ENCODE measurements around the gene MTUS2.

MTUS2 gene

DNA sequence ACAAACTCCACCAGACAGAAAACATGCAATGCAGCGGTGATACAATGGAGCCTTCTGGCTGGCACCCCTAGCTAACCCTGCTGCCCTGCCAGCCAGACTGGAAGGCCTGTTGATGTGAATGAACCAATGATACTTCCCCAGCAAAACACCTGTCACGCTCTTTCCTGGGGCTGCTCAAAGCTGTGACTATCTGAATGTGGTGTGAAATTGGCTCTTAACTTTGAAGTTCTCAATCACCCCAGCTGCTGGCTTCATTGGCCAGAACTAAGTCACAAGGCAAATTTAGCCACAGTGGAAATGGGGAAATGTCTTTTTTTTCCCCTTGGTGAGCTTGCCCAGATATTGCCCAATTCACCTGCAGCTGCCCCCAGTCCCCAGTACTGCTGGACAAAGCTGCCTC is 628.0 kb downstream of the MTUS2 start:
- Histone ChIP-seq H4K20me1 (ENCODE audit: insufficient read depth, low read length) (no peaks in the 10 kb centered on the region), H3K4me2 (ENCODE audit: low read depth, low read length) (no peak overlapping the region), H3K9me3 (replicated peaks; ENCODE audit: insufficient read depth, low read length) (no peaks in the 10 kb centered on the region), H3K4me1 (ENCODE audit: low read length) (no peaks in the 10 kb centered on the region), H3F3A (ENCODE audit: insufficient read depth, low read length) (no peaks in the 10 kb centered on the region), H3K4me3 (ENCODE audit: low read length) (no peak overlapping the region), H3K27ac (ENCODE audit: low read length) (no peak overlapping the region), H3K9ac (ENCODE audit: low read length) (no peak overlapping the region), H3K9me2 (replicated peaks; ENCODE audit: insufficient read depth, low read length) (no peaks in the 10 kb centered on the region), H2AFZ (ENCODE audit: low read length) (no peak overlapping the region), H3K27me3 (replicated peaks; ENCODE audit: insufficient read depth, low read length) (no peaks in the 10 kb centered on the region), H3K79me2 (ENCODE audit: low read length) (no peaks in the 10 kb centered on the region), H3K36me3 (replicated peaks; ENCODE audit: insufficient read depth, low read length) (no peaks in the 10 kb centered on the region)
- no peak for DNase-seq
- no peak for TF ChIP-seq EZH2 (optimal IDR thresholded peaks at IDR 0.05; ENCODE audit: low read depth, low read length)
- TF ChIP-seq EZH2phosphoT487 (IDR thresholded peaks at IDR 0.05; ENCODE audit: low read length): no peak
- no peak for TF ChIP-seq CTCF (IDR thresholded peaks at IDR 0.05; ENCODE audit: low read length)

- H3K9me3 ChIP-seq (replicated peaks; ENCODE audit: insufficient read depth, low read length): no peaks in the 10 kb centered on the region
- no peak overlapping the region for H2AFZ ChIP-seq (ENCODE audit: low read length)
- no peaks in the 10 kb centered on the region for H3K79me2 ChIP-seq (ENCODE audit: low read length)
- no peak for DNase-seq
- H3K36me3 ChIP-seq (replicated peaks; ENCODE audit: insufficient read depth, low read length): no peaks in the 10 kb centered on the region
- no peaks in the 10 kb centered on the region for H3F3A ChIP-seq (ENCODE audit: insufficient read depth, low read length)
- no peaks in the 10 kb centered on the region for H3K27me3 ChIP-seq (replicated peaks; ENCODE audit: insufficient read depth, low read length)
- H3K9ac ChIP-seq (ENCODE audit: low read length): no peak overlapping the region
- H3K4me1 ChIP-seq (ENCODE audit: low read length): no peaks in the 10 kb centered on the region
- H3K4me3 ChIP-seq (ENCODE audit: low read length): no peak overlapping the region
- TF ChIP-seq CTCF (IDR thresholded peaks at IDR 0.05; ENCODE audit: low read length) (no peak), EZH2 (optimal IDR thresholded peaks at IDR 0.05; ENCODE audit: low read depth, low read length) (no peak), EZH2phosphoT487 (IDR thresholded peaks at IDR 0.05; ENCODE audit: low read length) (no peak)
- H3K4me2 ChIP-seq (ENCODE audit: low read depth, low read length): no peak overlapping the region
- no peak overlapping the region for H3K27ac ChIP-seq (ENCODE audit: low read length)
- H4K20me1 ChIP-seq (ENCODE audit: insufficient read depth, low read length): no peaks in the 10 kb centered on the region
- H3K9me2 ChIP-seq (replicated peaks; ENCODE audit: insufficient read depth, low read length): no peaks in the 10 kb centered on the region
Observed at GRCh38 chr13:29449726-29450125, 629.6 kb downstream of the MTUS2 start.

GRCh38 chr13:29451976-29452375 is 631.8 kb downstream of the MTUS2 start:
- Histone ChIP-seq H3K4me1 (ENCODE audit: low read length) (no peaks in the 10 kb centered on the region), H3F3A (ENCODE audit: insufficient read depth, low read length) (no peaks in the 10 kb centered on the region), H3K9ac (ENCODE audit: low read length) (no peak overlapping the region), H3K4me3 (ENCODE audit: low read length) (no peak overlapping the region), H3K27me3 (replicated peaks; ENCODE audit: insufficient read depth, low read length) (no peaks in the 10 kb centered on the region), H4K20me1 (ENCODE audit: insufficient read depth, low read length) (no peaks in the 10 kb centered on the region), H3K9me2 (replicated peaks; ENCODE audit: insufficient read depth, low read length) (no peaks in the 10 kb centered on the region), H2AFZ (ENCODE audit: low read length) (no peak overlapping the region), H3K36me3 (replicated peaks; ENCODE audit: insufficient read depth, low read length) (no peaks in the 10 kb centered on the region), H3K9me3 (replicated peaks; ENCODE audit: insufficient read depth, low read length) (no peaks in the 10 kb centered on the region), H3K27ac (ENCODE audit: low read length) (no peak overlapping the region), H3K79me2 (ENCODE audit: low read length) (no peaks in the 10 kb centered on the region), H3K4me2 (ENCODE audit: low read depth, low read length) (no peak overlapping the region)
- TF ChIP-seq EZH2phosphoT487 (IDR thresholded peaks at IDR 0.05; ENCODE audit: low read length): no peak
- no peak for DNase-seq

DNA sequence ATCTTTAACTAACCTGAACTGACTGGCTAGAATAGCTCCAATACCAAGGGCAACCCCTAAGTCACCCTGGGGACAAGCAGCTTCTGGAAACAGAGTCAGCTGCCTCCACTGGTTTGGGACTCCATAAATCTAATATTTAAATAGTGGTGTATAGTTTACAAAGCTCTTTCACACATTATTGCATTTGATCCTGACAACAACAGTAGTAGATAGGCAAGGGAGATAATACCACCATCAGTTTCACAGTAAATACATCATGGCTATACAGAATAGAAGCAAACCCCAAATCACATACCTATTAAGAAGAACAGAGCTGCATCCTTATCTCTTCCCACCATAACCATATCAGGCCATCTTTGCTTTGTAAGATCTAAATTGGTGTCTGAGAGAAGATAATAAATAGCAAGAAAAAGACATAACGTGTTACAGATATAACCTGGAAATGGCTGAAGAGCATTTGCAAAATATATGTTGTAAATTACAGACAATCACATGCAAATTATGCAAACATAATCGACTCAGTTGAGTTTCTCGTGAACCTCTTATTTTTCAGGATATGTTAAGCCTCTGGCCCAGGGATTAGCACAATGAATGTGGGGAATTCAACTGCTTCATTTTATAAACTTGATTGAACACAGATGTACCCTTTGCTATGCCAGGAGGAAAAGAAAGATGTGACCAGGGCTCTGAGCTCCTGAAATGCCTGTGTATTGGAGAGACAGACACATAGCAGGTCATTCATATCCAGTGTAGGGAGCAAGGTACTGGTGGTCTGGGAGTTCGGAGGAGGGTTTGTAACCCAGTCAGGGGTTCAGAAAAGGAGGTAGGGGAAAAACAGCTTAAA is 632.9 kb downstream of the MTUS2 start:
- no peaks in the 10 kb centered on the region for H3K4me1 ChIP-seq (ENCODE audit: low read length)
- no peaks in the 10 kb centered on the region for H3K9me2 ChIP-seq (replicated peaks; ENCODE audit: insufficient read depth, low read length)
- H4K20me1 ChIP-seq (ENCODE audit: insufficient read depth, low read length): no peaks in the 10 kb centered on the region
- DNase-seq: no peak
- no peaks in the 10 kb centered on the region for H3K79me2 ChIP-seq (ENCODE audit: low read length)
- H3K4me3 ChIP-seq (ENCODE audit: low read length): no peak overlapping the region
- no peaks in the 10 kb centered on the region for H3K36me3 ChIP-seq (replicated peaks; ENCODE audit: insufficient read depth, low read length)
- no peaks in the 10 kb centered on the region for H3K27me3 ChIP-seq (replicated peaks; ENCODE audit: insufficient read depth, low read length)
- no peak overlapping the region for H3K4me2 ChIP-seq (ENCODE audit: low read depth, low read length)
- no peak overlapping the region for H2AFZ ChIP-seq (ENCODE audit: low read length)
- H3K9ac ChIP-seq (ENCODE audit: low read length): no peak overlapping the region
- TF ChIP-seq CTCF (IDR thresholded peaks at IDR 0.05; ENCODE audit: low read length) (no peak), EZH2 (optimal IDR thresholded peaks at IDR 0.05; ENCODE audit: low read depth, low read length) (no peak), EZH2phosphoT487 (IDR thresholded peaks at IDR 0.05; ENCODE audit: low read length) (no peak)
- no peaks in the 10 kb centered on the region for H3K9me3 ChIP-seq (replicated peaks; ENCODE audit: insufficient read depth, low read length)
- no peak overlapping the region for H3K27ac ChIP-seq (ENCODE audit: low read length)
- H3F3A ChIP-seq (ENCODE audit: insufficient read depth, low read length): no peaks in the 10 kb centered on the region

Measured in MM.1S (cell line).